NOMO-1 (cell line): Measurements from ENCODE around the gene EPS8.
A peak's percentile ranks its signal among the peaks of the same experiment; 100 is the strongest.

Experiments used
- DNase-seq, 2 experiments: peaks; one replicate each; lab custom pipeline; 2025; ENCODE audit not compliant: unreplicated experiment in 2 of 2; lab: John Stamatoyannopoulos, UW

EPS8 gene

GRCh38 chr12:15721316-15722115 is 67.7 kb downstream of the EPS8 start:
- DNase-seq = no peak

GRCh38 chr12:15720295-15720694 is 68.9 kb downstream of the EPS8 start:
- no peak for DNase-seq

- no peak for DNase-seq
Observed at GRCh38 chr12:15719230-15719629, 70.0 kb downstream of the EPS8 start.

GRCh38 chr12:15717940-15718567 is 71.1 kb downstream of the EPS8 start:
- DNase-seq = no peak

- DNase-seq = peak; percentile 10 to 11
Observed at GRCh38 chr12:15716581-15716980, 72.6 kb downstream of the EPS8 start.

GRCh38 chr12:15714256-15714655 is 74.9 kb downstream of the EPS8 start:
- DNase-seq = no peak

- DNase-seq = no peak
Observed at GRCh38 chr12:15712823-15713660, 76.1 kb downstream of the EPS8 start.

GRCh38 chr12:15712160-15712559 is 77.0 kb downstream of the EPS8 start:
- DNase-seq = no peak

GRCh38 chr12:15710860-15711510 is 78.2 kb downstream of the EPS8 start:
- no peak for DNase-seq

GRCh38 chr12:15709551-15709950 is 79.6 kb downstream of the EPS8 start:
- no peak for DNase-seq

GRCh38 chr12:15708396-15709076 is 80.7 kb downstream of the EPS8 start:
- no peak for DNase-seq

GRCh38 chr12:15707516-15708199 is 81.5 kb downstream of the EPS8 start:
- DNase-seq = peak; percentile 21 to 45

- no peak for DNase-seq
Observed at GRCh38 chr12:15706010-15706676, 83.0 kb downstream of the EPS8 start.

GRCh38 chr12:15705606-15706005 is 83.6 kb downstream of the EPS8 start:
- DNase-seq = no peak

- DNase-seq = no peak
Observed at GRCh38 chr12:15702276-15702675, 86.9 kb downstream of the EPS8 start.

GRCh38 chr12:15701631-15702156 is 87.5 kb downstream of the EPS8 start:
- DNase-seq = peak in 1 of 2 experiments; percentile 22

GRCh38 chr12:15701206-15701605 is 88.0 kb downstream of the EPS8 start:
- no peak for DNase-seq

GRCh38 chr12:15700595-15700994 is 88.6 kb downstream of the EPS8 start:
- DNase-seq = peak; percentile 46 to 97

GRCh38 chr12:15699886-15700285 is 89.3 kb downstream of the EPS8 start:
- DNase-seq = no peak
